CD4-positive, alpha-beta T cell (primary cell): ENCODE results near the gene ORM1. TPM values are rescaled to one million over a fixed set of nuclear protein-coding genes. Genes with fewer than 3 reads are reported as not detected.
"Not testable (repeated sequence)": the region's sequence is repeated elsewhere in the genome, so short reads cannot be mapped to it uniquely, and the experiment has no call there.

Source experiments
- ATAC-seq: fragments of 200-7000 bp; cut with Tn5 transposase; one replicate; pipeline ENCODE4 v1.10.0; 2022; ENCODE audit warnings: mild to moderate bottlenecking; ENCODE audit not compliant: poor library complexity
- CTCF ChIA-PET: fragments of 350-600 bp; sonication (Branson Sonifier 250); formaldehyde crosslinking; loops from one replicate; lab custom pipeline; 2021; ENCODE audit warnings: antibody characterized with exemption, inconsistent platforms; lab: Charles Lee
- POLR2A ChIA-PET: fragments of 350-600 bp; sonication (Branson Sonifier 250); formaldehyde crosslinking; loops from one replicate; lab custom pipeline; 2021; ENCODE audit warnings: antibody characterized with exemption, inconsistent platforms; lab: Charles Lee
- DNase-seq, 14 experiments: peaks; one replicate each; pipeline ENCODE4 v3.0.0-alpha.2; 2013 to 2020; ENCODE audit warnings: mixed read lengths in 2 of 14
- H3K27ac ChIP-seq, 2 donors: one replicate each; pipeline versions ENCODE4 v1.5.1 to v1.7.0; 2013; ENCODE audit warnings: low read length in 2 of 2, low read depth in 1 of 2, mild to moderate bottlenecking in 1 of 2
- H3K27me3 ChIP-seq, 2 experiments: 1 replicate in 1 of 2; 2 replicates in 1 of 2; pipeline versions ENCODE4 v1.6.1 to v1.7.0; 2013; ENCODE audit warnings: low read length in 2 of 2, control low read depth in 1 of 2, mild to moderate bottlenecking in 1 of 2, moderate library complexity in 1 of 2; ENCODE audit not compliant: insufficient read depth in 2 of 2, control insufficient read depth in 1 of 2
- H3K36me3 ChIP-seq: one replicate; pipeline ENCODE4 v1.6.1; 2013; ENCODE audit warnings: low read length, control low read depth; ENCODE audit not compliant: insufficient read depth
- H3K4me1 ChIP-seq: one replicate; pipeline ENCODE4 v1.6.1; 2013; ENCODE audit warnings: low read length, control low read depth; ENCODE audit not compliant: insufficient read depth
- H3K4me3 ChIP-seq: one replicate; pipeline ENCODE4 v1.5.1; 2013; ENCODE audit warnings: mild to moderate bottlenecking, low read length, moderate library complexity
- H3K9me3 ChIP-seq, 2 experiments: 1 replicate in 1 of 2; 2 replicates in 1 of 2; pipeline versions ENCODE4 v1.6.1 to v1.7.0; 2013; ENCODE audit warnings: low read length in 2 of 2, mild to moderate bottlenecking in 2 of 2, control low read depth in 1 of 2, moderate library complexity in 1 of 2; ENCODE audit not compliant: control insufficient read depth in 1 of 2, insufficient read depth in 1 of 2
- H3K27ac Mint-ChIP-seq: one replicate; pipeline ENCODE4 v1.8.0; 2020; ENCODE audit warnings: mixed read lengths
- H3K27me3 Mint-ChIP-seq: one replicate; pipeline ENCODE4 v1.8.0; 2021; ENCODE audit warnings: mixed read lengths
- H3K36me3 Mint-ChIP-seq: one replicate; pipeline ENCODE4 v1.8.0; 2021; ENCODE audit warnings: low read depth, mixed read lengths
- H3K4me1 Mint-ChIP-seq: one replicate; pipeline ENCODE4 v1.8.0; 2021; ENCODE audit warnings: low read depth, mixed read lengths
- H3K4me3 Mint-ChIP-seq: one replicate; pipeline ENCODE4 v1.8.0; 2020; ENCODE audit warnings: mild to moderate bottlenecking, mixed read lengths
- H3K9me3 Mint-ChIP-seq: one replicate; pipeline ENCODE4 v1.8.0; 2020; ENCODE audit warnings: mixed read lengths
- CTCF ChIP-seq: fragments of 200-600 bp; IDR thresholded peaks from one replicate; pipeline ENCODE4 v1.8.0; 2022; ENCODE audit warnings: antibody characterized with exemption, mild to moderate bottlenecking
- intact Hi-C, 2 experiments: fragments of 100-400 bp; cut with DNase I in 1 of 2; cut with micrococcal nuclease in 1 of 2; formaldehyde crosslinking; loops; one replicate each; pipeline versions ENCODE4 v1.15.1 to v1.9.0; 2023 to 2025; cut with DNase I, micrococcal nuclease
- total RNA-seq, 174 experiments: library from RNA in 2 of 174; stranded (reverse) in 2 of 174; gene quantifications; one replicate each; pipeline ENCODE4 v1.2.3 and lab custom pipeline; 2021 to 2026

ORM1 gene
- total RNA-seq, 2 experiments from 2014 or later: not detected

GRCh38 chr9:114321759-114322158 is 1.1 kb upstream of the ORM1 start:
- H3K9me3 ChIP-seq: no peaks in the 10 kb centered on the region
- intact Hi-C loops: no loop called here
- POLR2A ChIA-PET: no interaction called here
- CTCF ChIA-PET: no interaction called here
- TF ChIP-seq CTCF: no peak
- no peak overlapping the region for H3K27ac ChIP-seq
- H3K4me3 ChIP-seq: no peak overlapping the region
- Mint-ChIP-seq H3K4me1 (no peaks in the 10 kb centered on the region), H3K36me3 (no peaks in the 10 kb centered on the region), H3K27ac (no peak overlapping the region), H3K9me3 (no peaks in the 10 kb centered on the region), H3K4me3 (no peak overlapping the region), H3K27me3 (peaks cover 4% of the 10 kb centered on the region)
- DNase-seq: no peak
- no peak for ATAC-seq
- H3K27me3 ChIP-seq: peaks cover 0 to 2% of the 10 kb centered on the region in 2 experiments
- no peaks in the 10 kb centered on the region for H3K4me1 ChIP-seq
- no peaks in the 10 kb centered on the region for H3K36me3 ChIP-seq

GRCh38 chr9:114322160-114322818 is 609 bp upstream of the ORM1 start:
- H3K27ac Mint-ChIP-seq, H3K36me3 ChIP-seq, POLR2A ChIA-PET, H3K9me3 Mint-ChIP-seq, H3K27ac ChIP-seq, H3K9me3 ChIP-seq, intact Hi-C loops, H3K4me1 Mint-ChIP-seq, ATAC-seq, H3K36me3 Mint-ChIP-seq, DNase-seq, H3K4me1 ChIP-seq, CTCF ChIA-PET, H3K4me3 ChIP-seq, H3K27me3 ChIP-seq, H3K4me3 Mint-ChIP-seq, H3K27me3 Mint-ChIP-seq: not testable (repeated sequence)

- H3K36me3 ChIP-seq, H3K27ac ChIP-seq, H3K4me3 Mint-ChIP-seq, H3K4me1 Mint-ChIP-seq, H3K4me3 ChIP-seq, H3K27me3 Mint-ChIP-seq, intact Hi-C loops, H3K36me3 Mint-ChIP-seq, DNase-seq, H3K27ac Mint-ChIP-seq, H3K27me3 ChIP-seq, H3K9me3 ChIP-seq, ATAC-seq, H3K9me3 Mint-ChIP-seq, POLR2A ChIA-PET, H3K4me1 ChIP-seq, CTCF ChIA-PET: not testable (repeated sequence)
Measured at GRCh38 chr9:114323849-114324248, 951 bp downstream of the ORM1 start.

GRCh38 chr9:114324492-114324891 is 1.6 kb downstream of the ORM1 start:
- Histone ChIP-seq H3K27ac (no peak overlapping the region), H3K27me3 (no peaks in the 10 kb centered on the region), H3K4me3 (no peak overlapping the region), H3K36me3 (no peaks in the 10 kb centered on the region), H3K9me3 (no peaks in the 10 kb centered on the region), H3K4me1 (no peaks in the 10 kb centered on the region)
- intact Hi-C loops: no loop called here
- no peaks in the 10 kb centered on the region for H3K9me3 Mint-ChIP-seq
- no peak for TF ChIP-seq CTCF
- ChIA-PET CTCF (no interaction called here), POLR2A (no interaction called here)
- no peaks in the 10 kb centered on the region for H3K4me1 Mint-ChIP-seq
- no peak overlapping the region for H3K27ac Mint-ChIP-seq
- DNase-seq: no peak
- peaks cover 2% of the 10 kb centered on the region for H3K27me3 Mint-ChIP-seq
- ATAC-seq: no peak
- H3K36me3 Mint-ChIP-seq: no peaks in the 10 kb centered on the region
- no peak overlapping the region for H3K4me3 Mint-ChIP-seq

GRCh38 chr9:114324965-114325364 is 2.1 kb downstream of the ORM1 start:
- H3K27ac Mint-ChIP-seq, H3K27me3 ChIP-seq, H3K9me3 Mint-ChIP-seq, CTCF ChIA-PET, ATAC-seq, H3K4me3 Mint-ChIP-seq, H3K4me3 ChIP-seq, POLR2A ChIA-PET, H3K27me3 Mint-ChIP-seq, intact Hi-C loops, H3K36me3 Mint-ChIP-seq, H3K27ac ChIP-seq, H3K4me1 Mint-ChIP-seq, H3K9me3 ChIP-seq, DNase-seq, H3K36me3 ChIP-seq, H3K4me1 ChIP-seq: not testable (repeated sequence)

GRCh38 chr9:114325684-114326254 is 2.9 kb downstream of the ORM1 start:
- H3K27me3 ChIP-seq, CTCF ChIA-PET, H3K4me1 Mint-ChIP-seq, DNase-seq, H3K27ac Mint-ChIP-seq, H3K9me3 Mint-ChIP-seq, H3K4me3 ChIP-seq, H3K27me3 Mint-ChIP-seq, H3K36me3 Mint-ChIP-seq, H3K36me3 ChIP-seq, POLR2A ChIA-PET, H3K4me1 ChIP-seq, H3K9me3 ChIP-seq, intact Hi-C loops, ATAC-seq, H3K27ac ChIP-seq, H3K4me3 Mint-ChIP-seq: not testable (repeated sequence)
